Measurements from ENCODE around the gene SCGB1C1.

Gene SCGB1C1

DNA sequence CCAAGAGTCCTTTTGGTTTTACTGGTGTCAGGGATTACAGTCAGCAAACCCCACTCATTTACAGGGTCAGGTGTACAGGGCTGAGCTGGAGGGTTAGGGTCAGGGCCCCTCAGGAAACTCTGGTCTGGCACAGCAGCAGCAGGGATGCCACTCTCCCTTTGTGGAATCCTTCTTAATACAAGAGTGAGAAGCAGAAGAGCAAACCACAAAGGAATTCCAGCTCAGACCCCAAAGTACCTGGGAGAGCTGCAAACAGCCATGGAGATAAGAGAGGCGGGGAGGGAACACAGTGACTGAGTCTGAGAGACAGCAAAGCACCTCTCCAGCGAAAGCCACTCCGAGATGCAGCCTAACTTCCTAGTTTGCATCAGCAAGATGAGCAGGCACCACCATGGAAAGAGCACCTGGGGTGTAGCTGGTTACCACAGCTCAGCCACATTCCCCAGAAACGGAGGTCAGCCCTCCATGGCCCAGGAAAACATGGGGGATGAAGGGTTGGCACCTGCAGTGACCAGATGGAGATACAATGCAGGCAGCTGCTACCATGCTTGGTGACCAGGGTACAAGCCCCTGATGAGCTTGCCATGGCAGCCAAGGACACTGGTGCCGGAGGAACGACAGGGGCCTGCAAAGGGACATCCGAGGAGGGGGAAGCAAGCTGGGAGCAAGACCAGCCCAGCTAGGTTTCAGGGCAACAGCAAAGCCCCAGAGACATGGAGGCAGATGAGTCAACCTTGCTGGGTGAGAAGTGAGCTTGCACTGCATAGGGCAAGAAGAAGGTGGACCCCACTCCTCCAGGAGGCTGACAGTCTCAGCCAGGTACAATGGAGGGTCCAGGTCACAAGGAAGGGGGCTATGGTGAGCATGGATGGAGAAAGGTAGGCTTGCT is 10.4 kb downstream of the SCGB1C1 start:
- DNase-seq (ENCODE audit: low read depth), result peak; percentile 1
- H3K4me3 ChIP-seq (ENCODE audit: low read depth, low read length), result no peak overlapping the region
- TF ChIP-seq, protein P1, sequence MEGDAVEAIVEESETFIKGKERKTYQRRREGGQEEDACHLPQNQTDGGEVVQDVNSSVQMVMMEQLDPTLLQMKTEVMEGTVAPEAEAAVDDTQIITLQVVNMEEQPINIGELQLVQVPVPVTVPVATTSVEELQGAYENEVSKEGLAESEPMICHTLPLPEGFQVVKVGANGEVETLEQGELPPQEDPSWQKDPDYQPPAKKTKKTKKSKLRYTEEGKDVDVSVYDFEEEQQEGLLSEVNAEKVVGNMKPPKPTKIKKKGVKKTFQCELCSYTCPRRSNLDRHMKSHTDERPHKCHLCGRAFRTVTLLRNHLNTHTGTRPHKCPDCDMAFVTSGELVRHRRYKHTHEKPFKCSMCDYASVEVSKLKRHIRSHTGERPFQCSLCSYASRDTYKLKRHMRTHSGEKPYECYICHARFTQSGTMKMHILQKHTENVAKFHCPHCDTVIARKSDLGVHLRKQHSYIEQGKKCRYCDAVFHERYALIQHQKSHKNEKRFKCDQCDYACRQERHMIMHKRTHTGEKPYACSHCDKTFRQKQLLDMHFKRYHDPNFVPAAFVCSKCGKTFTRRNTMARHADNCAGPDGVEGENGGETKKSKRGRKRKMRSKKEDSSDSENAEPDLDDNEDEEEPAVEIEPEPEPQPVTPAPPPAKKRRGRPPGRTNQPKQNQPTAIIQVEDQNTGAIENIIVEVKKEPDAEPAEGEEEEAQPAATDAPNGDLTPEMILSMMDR (IDR thresholded peaks at IDR 0.05; ENCODE audit: insufficient read depth, low read depth, low read length, missing control alignments), result no peak

DNA sequence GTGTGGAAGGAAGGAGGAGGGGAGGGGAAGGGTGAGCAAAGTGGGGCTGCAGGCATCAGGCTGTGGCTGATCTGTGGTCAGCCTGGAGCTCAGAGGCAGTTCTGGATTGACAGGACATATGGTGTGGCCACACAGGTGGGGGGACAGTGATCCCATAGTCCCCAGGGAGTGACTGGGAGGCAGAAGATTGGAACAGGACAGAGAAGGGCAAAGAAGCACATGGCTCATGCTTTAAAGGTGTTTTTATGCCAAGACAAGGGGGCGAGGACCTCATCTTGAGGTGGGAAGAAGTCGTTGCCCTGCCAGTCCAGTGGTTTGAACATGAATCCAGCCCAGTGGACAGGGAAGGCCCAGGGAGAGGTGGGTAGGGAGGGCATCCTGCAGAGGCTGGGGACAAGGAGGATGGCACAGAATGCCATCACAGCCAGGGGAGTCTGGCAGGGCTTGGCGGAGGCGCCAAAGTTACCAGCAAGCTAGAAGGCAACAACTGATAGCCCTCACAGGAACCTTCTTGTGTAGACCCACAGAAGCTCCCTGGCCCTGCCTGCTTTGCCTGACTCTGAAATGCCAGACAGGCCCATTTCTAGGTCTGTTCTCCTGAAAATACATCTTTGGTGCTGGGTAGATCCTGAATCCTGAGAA is 11.2 kb downstream of the SCGB1C1 start:
- no peak overlapping the region for H3K4me3 ChIP-seq (ENCODE audit: low read depth, low read length)
- peak; percentile 1 for DNase-seq (ENCODE audit: low read depth)
- TF ChIP-seq, protein P1 (IDR thresholded peaks at IDR 0.05; ENCODE audit: insufficient read depth, low read depth, low read length, missing control alignments), result no peak

DNA sequence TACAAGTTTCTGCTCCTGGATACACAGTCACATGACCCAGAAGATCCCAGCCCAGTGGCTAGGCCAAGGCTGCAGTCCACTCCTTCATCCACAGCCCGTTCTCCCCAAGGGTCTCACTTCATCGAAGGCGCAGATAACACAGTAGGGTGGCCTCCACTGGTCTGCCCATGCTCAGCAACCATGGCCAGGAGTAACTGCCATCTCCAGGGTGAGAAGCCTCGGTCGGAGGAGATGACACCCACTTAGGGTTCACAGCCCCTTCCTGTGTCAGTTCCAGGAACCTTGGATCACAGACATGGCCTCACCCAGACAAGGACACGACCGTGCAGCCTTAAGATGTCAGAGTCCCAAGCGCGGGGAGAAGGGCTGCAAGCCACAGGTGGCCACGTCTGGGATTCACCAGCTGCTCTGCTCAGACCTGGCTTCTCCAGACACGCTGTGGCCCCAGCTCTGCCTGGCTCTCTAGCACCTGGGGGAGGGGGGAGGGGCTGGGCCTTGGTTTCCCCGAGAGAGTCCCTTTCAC is 11.8 kb downstream of the SCGB1C1 start:
- DNase-seq (ENCODE audit: low read depth), result peak; percentile 1
- no peak overlapping the region for H3K4me3 ChIP-seq (ENCODE audit: low read depth, low read length)
- TF ChIP-seq, protein P1 (IDR thresholded peaks at IDR 0.05; ENCODE audit: insufficient read depth, low read depth, low read length, missing control alignments), result no peak

DNA sequence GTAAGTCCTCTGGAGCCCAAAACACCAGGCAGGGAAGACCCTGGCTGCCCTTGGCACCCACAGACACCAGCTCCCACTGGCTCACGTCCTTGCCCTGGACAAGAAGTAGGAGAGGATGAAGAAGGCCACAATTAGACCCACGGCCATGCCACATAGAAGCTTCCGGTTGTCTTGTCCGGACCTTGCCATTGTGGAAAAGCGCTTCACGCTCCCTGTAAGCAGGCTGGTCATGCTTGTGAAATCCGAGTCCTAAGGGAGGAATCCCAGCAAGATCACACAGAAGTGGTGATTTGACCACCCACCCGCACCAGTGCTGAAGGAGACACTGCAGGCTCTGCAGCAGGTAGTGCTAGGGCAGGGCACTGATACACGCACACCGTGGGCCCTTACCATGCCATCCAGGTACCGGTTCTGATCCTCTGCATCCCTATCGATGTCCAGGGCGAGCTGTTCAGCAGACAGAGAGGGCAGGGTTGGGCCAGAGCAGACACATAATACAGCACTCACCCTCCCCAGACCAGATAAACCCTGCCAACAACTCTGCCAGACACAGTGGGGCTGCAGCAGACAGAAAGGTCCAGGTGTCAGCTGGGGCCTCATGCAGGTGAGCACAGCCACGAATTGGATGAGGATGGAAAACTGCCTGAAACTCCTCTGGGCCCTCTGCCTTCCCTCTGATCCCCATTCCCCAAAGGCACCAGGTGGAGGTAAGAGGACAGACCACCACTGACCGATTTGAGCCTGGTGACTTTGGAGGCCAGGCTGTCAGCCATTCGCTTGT is 12.5 kb downstream of the SCGB1C1 start:
- TF ChIP-seq, protein P1 (IDR thresholded peaks at IDR 0.05; ENCODE audit: insufficient read depth, low read depth, low read length, missing control alignments), result no peak
- peak; percentile 0 for DNase-seq (ENCODE audit: low read depth)
- H3K4me3 ChIP-seq (ENCODE audit: low read depth, low read length), result no peak overlapping the region

DNA sequence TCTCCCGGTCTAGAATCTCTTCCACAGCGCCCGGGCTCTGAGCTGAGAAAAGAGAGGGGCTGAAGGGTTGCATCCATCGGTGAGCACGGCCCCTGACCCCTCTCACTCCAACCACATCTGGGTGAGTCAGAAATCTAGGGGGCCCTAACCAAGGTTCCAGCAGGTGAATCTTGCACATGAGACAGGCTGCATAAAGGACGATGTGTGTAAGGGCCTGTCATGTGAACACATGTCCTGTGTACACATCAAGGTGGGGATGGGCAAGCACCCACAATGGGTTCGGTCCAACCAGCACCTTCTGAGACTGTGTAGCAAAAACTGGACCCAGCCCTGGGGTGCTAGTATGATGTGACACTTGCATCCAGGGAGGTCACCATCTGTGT is 13.1 kb downstream of the SCGB1C1 start:
- H3K4me3 ChIP-seq (ENCODE audit: low read depth, low read length), result peak overlapping the region; percentile 94
- peak; percentile 8 for DNase-seq (ENCODE audit: low read depth)
- TF ChIP-seq, protein P1 (IDR thresholded peaks at IDR 0.05; ENCODE audit: insufficient read depth, low read depth, low read length, missing control alignments), result no peak

DNA sequence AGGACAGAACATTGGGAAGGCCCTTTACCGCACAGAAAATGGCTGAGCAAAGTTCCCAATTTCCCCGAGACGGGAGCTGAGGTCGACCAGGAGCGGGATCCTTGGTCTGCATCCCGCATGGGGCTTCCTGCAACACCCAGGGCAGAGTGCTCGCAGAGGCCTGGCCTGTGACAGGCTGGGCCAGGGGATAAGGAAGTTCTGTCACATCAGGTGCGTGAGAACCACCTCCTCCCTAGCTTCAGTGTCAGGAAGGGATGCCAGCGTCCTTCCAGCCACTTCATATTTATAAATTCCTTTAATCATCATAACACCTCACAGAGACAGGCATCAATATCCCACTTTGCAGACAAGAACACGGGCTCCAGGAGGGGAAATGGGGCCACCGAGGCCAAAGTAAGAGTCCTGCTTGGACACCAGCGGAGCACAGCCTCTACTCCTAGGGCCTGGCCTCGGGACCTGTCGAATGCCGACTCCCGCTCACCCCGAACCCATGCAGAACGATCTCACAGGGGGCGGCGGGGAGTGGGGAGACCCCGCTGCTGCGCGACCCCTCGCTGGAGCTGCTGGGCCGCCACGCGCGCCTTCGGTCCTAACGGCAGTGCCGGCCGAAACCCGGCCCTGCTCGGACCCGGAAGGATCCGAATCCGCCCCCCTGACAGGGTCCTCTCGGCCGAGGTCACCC is 13.8 kb downstream of the SCGB1C1 start:
- DNase-seq (ENCODE audit: low read depth), result peak; percentile 43
- TF ChIP-seq, protein P1 (IDR thresholded peaks at IDR 0.05; ENCODE audit: insufficient read depth, low read depth, low read length, missing control alignments), result no peak

More for the DNA sequence above, 13.8 kb downstream of the SCGB1C1 start:
- peak overlapping the region; percentile 94 for H3K4me3 ChIP-seq (ENCODE audit: low read depth, low read length)
